Measurements from ENCODE around the gene VPS37C. TPM values are rescaled to one million over a fixed set of nuclear protein-coding genes. Genes with fewer than 3 reads are reported as not detected.
A peak's percentile ranks its signal among the peaks of the same experiment; 100 is the strongest.
"Not testable (repeated sequence)": the region's sequence is repeated elsewhere in the genome, so short reads cannot be mapped to it uniquely, and the experiment has no call there.

The VPS37C gene
- total RNA-seq, 1 donor from 2014 or later = 21.5 TPM

GRCh38 chr11:61186504-61186903 lies 25.3 kb upstream of the VPS37C start:
- no peak for DNase-seq (ENCODE audit: low read depth)
- no peak overlapping the region for H3K4me3 ChIP-seq (ENCODE audit: low read depth, low read length)
- no peak for TF ChIP-seq CTCF (conservative IDR thresholded peaks at IDR 0.05; ENCODE audit: low read depth, low read length)

DNA sequence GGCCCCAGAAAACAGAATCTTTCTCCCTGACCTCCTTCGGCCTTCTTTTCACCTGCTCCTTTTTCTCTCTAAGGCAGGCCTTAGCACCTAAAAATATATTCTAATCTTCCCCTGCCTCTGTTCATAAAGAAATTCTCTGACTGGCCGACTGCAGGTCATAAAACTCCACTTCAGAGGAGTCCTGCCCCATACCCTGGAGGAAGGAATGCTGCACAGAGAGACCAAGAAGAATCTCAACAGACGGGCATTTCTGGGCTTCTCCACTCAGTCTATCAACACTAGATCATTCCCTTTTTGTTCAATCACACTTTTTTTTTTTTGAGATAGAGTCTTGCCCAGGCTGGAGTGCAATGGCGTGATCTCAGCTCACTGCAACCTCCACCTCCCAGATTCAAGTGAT lies 22.4 kb upstream of the VPS37C start:
- no peak for DNase-seq (ENCODE audit: low read depth)
- no peak overlapping the region for H3K4me3 ChIP-seq (ENCODE audit: low read depth, low read length)
- peak; percentile 5 for TF ChIP-seq CTCF (conservative IDR thresholded peaks at IDR 0.05; ENCODE audit: low read depth, low read length)

- H3K4me3 ChIP-seq (ENCODE audit: low read depth, low read length) = no peak overlapping the region
- no peak for TF ChIP-seq CTCF (conservative IDR thresholded peaks at IDR 0.05; ENCODE audit: low read depth, low read length)
- no peak for DNase-seq (ENCODE audit: low read depth)
These were observed 20.3 kb upstream of the VPS37C start for GRCh38 chr11:61181489-61181888.

DNA sequence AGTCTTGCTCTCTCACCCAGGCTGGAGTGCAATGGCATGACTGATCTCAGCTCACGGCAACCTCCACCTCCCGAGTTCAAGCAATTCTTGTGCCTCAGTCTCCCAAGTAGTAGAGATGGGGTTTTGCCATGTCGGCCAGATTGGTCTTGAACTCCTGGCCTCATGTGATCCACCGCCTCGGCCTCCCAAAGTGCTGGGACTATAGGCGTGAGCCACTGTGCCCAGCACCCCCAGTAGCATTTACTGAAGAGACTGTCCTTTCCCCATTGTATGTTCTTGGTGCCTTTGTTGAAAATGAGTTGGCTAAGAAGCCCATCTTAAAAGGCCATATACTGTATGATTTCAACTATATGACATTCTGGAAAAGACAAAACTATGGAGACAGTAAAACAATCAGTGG lies 19.0 kb upstream of the VPS37C start:
- DNase-seq (ENCODE audit: low read depth); H3K4me3 ChIP-seq (ENCODE audit: low read depth, low read length): not testable (repeated sequence)

GRCh38 chr11:61176446-61176845 lies 15.2 kb upstream of the VPS37C start:
- TF ChIP-seq CTCF (conservative IDR thresholded peaks at IDR 0.05; ENCODE audit: low read depth, low read length) = no peak
- H3K4me3 ChIP-seq (ENCODE audit: low read depth, low read length) = no peak overlapping the region
- DNase-seq (ENCODE audit: low read depth) = no peak

GRCh38 chr11:61174949-61175348 lies 13.7 kb upstream of the VPS37C start:
- no peak for TF ChIP-seq CTCF (conservative IDR thresholded peaks at IDR 0.05; ENCODE audit: low read depth, low read length)
- H3K4me3 ChIP-seq (ENCODE audit: low read depth, low read length) = no peak overlapping the region
- no peak for DNase-seq (ENCODE audit: low read depth)

GRCh38 chr11:61174273-61174672 lies 13.0 kb upstream of the VPS37C start:
- H3K4me3 ChIP-seq (ENCODE audit: low read depth, low read length) = no peak overlapping the region
- no peak for TF ChIP-seq CTCF (conservative IDR thresholded peaks at IDR 0.05; ENCODE audit: low read depth, low read length)

DNA sequence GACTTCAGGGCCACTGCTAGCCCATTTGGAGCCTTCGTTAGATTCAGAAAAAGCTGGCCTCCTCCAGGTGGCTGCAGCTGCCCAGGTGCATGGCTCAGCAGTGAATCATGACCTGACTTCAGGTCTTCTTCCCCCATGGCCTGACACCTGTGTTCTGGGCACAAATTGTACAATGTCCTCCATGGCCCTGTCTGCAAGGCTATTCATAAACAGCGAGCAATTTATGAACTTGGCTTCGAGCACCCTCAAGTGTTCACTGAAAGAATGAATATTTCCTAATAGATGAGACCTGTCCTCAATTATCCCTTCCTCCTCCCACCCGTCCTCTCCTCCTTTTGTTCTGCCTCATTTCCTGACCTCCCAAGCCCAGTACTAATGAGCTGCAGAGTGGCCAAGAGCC lies 12.2 kb upstream of the VPS37C start:
- no peak overlapping the region for H3K4me3 ChIP-seq (ENCODE audit: low read depth, low read length)
- TF ChIP-seq CTCF (conservative IDR thresholded peaks at IDR 0.05; ENCODE audit: low read depth, low read length) = peak; percentile 29
- DNase-seq (ENCODE audit: low read depth) = no peak

More at GRCh38 chr11:61174273-61174672, 13.0 kb upstream of the VPS37C start:
- DNase-seq (ENCODE audit: low read depth) = no peak

Data from epithelial cell of proximal tubule (primary cell).